ENCODE data around the gene ISOC1. TPM values are rescaled to one million over a fixed set of nuclear protein-coding genes. Genes with fewer than 3 reads are reported as not detected.

Gene ISOC1
- total RNA-seq, 4 donors from 2014 or later = 18.1 to 45.1 (median 26.2) TPM

- intact Hi-C loops (cut with DNase I) = no loop called here
- H3K9me3 ChIP-seq = no peaks in the 10 kb centered on the region
- no peak for DNase-seq
- no peaks in the 10 kb centered on the region for H3K4me1 ChIP-seq
- no peak overlapping the region for H3K27ac ChIP-seq
- no peaks in the 10 kb centered on the region for H3K36me3 ChIP-seq
- H3K27me3 ChIP-seq = no peaks in the 10 kb centered on the region
- no peak overlapping the region for H3K4me3 ChIP-seq (replicated peaks in 1 of 3)
- WGBS, 2 donors = 100% methylated on average over 1 of the region's 1 CpG
- no peak for TF ChIP-seq POLR2A (IDR thresholded peaks at IDR 0.05)
- TF ChIP-seq CTCF (IDR thresholded peaks at IDR 0.05) = no peak
These were observed 30.1 kb downstream of the ISOC1 start for GRCh38 chr5:129124608-129125007.

- Histone ChIP-seq H3K4me1 (no peaks in the 10 kb centered on the region), H3K27ac (no peak overlapping the region), H3K9me3 (no peaks in the 10 kb centered on the region), H3K36me3 (no peaks in the 10 kb centered on the region), H3K27me3 (no peaks in the 10 kb centered on the region), H3K4me3 (replicated peaks in 1 of 3) (no peak overlapping the region)
- TF ChIP-seq POLR2A (IDR thresholded peaks at IDR 0.05) (no peak), CTCF (IDR thresholded peaks at IDR 0.05) (no peak)
- intact Hi-C loops (cut with DNase I) = no loop called here
- DNase-seq = no peak
- WGBS, 2 donors = 72 to 79% methylated on average over 2 of the region's 2 CpGs
These were observed 31.3 kb downstream of the ISOC1 start for GRCh38 chr5:129125819-129126218.

- 52 to 62% methylated on average over 1 of the region's 1 CpG for WGBS, 2 donors
- Histone ChIP-seq H3K36me3 (no peaks in the 10 kb centered on the region), H3K27me3 (no peaks in the 10 kb centered on the region), H3K4me3 (replicated peaks in 1 of 3) (no peak overlapping the region), H3K4me1 (no peaks in the 10 kb centered on the region), H3K9me3 (no peaks in the 10 kb centered on the region), H3K27ac (no peak overlapping the region)
- TF ChIP-seq POLR2A (IDR thresholded peaks at IDR 0.05) (no peak), CTCF (IDR thresholded peaks at IDR 0.05) (no peak)
- intact Hi-C loops (cut with DNase I) = no loop called here
- DNase-seq = no peak
These were observed 39.0 kb downstream of the ISOC1 start for GRCh38 chr5:129133553-129133952.

GRCh38 chr5:129135633-129136032 is 41.1 kb downstream of the ISOC1 start:
- intact Hi-C loops (cut with DNase I) = no loop called here
- Histone ChIP-seq H3K4me3 (replicated peaks in 1 of 3) (no peak overlapping the region), H3K27me3 (no peaks in the 10 kb centered on the region), H3K27ac (no peak overlapping the region), H3K36me3 (no peaks in the 10 kb centered on the region), H3K4me1 (no peaks in the 10 kb centered on the region), H3K9me3 (no peaks in the 10 kb centered on the region)
- no peak for TF ChIP-seq CTCF (IDR thresholded peaks at IDR 0.05)
- TF ChIP-seq POLR2A (IDR thresholded peaks at IDR 0.05) = no peak
- DNase-seq = no peak

GRCh38 chr5:129137637-129138036 is 43.1 kb downstream of the ISOC1 start:
- Histone ChIP-seq H3K36me3 (no peaks in the 10 kb centered on the region), H3K4me3 (replicated peaks in 1 of 3) (no peak overlapping the region), H3K27ac (no peak overlapping the region), H3K4me1 (no peaks in the 10 kb centered on the region), H3K27me3 (no peaks in the 10 kb centered on the region), H3K9me3 (no peaks in the 10 kb centered on the region)
- intact Hi-C loops (cut with DNase I) = no loop called here
- no peak for TF ChIP-seq POLR2A (IDR thresholded peaks at IDR 0.05)
- no peak for TF ChIP-seq CTCF (IDR thresholded peaks at IDR 0.05)
- no peak for DNase-seq
